Hypothalamus (tissue), 51 donors: ENCODE measurements around the gene PIP4K2A.
A peak's percentile ranks its signal among the peaks of the same experiment; 100 is the strongest.

Experiments used
- DNase-seq, 51 donors: peaks; one replicate each; lab custom pipeline; 2025; lab: John Stamatoyannopoulos, UW

Gene PIP4K2A

DNA sequence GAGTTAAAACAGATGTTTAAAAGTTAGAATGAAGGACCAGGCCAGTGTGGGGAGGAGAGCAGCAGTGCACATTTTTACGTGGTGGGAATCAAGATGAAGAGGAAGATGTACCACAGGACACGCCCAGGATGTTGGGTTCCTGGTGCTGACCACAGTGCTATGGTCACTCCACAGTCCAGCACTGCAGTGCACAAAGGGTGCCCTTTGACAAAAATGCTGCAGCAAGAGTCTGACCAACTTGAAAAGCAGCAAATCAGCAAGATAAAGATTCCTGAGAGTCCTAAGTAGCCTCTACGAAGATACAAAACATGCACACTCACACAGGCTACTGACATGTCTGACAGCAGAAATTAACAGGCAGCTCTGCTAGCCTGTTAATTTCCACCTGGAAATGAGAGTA, 107.1 kb downstream of the PIP4K2A start:
- DNase-seq, result no peak

DNA sequence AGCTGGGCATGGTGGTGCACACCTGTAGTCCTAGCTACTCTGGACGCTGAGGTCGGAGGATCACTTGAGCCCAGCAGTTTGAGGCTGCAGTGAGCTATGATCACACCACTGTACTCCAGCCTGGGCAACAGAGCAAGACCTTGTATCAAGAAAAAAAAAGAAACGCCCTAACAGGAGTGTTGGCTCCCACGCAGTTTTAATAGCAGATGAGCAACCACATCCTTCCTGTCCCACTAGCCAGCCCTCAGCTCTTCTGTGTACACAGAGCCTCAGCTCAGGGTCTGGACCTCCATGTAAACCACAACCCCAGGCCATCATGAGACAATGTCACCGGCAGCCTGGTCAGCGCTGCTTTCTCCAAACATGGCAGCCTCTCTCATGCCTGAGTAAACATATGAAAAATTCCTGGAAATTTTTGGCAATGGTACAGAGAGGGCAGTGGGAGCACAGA, 108.2 kb downstream of the PIP4K2A start:
- peak in 4 of 51 donors; percentile 10 to 35 (median 30) for DNase-seq

DNA sequence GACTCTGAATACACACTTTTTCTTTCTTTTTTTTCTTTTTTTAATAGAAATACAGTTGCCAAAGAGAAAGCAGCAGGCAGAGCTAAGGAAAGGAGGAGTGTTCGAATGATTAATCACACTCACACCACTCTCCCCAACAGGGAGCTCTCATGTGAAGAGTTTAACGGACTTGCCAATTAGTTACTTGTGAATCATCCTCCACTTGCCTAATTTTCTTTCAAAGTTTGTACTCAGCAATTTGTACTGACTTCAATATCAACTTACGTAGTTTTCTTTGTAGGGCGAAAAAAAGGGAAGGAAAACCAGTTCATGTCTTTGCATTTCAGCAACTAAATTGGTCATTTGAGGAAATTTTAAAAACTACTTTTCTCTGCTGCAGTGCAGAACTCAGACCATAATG, 109.2 kb downstream of the PIP4K2A start:
- DNase-seq, result peak in 1 of 51 donors; percentile 18

- DNase-seq, result no peak
These were observed 109.8 kb downstream of the PIP4K2A start for GRCh38 chr10:22604344-22605126.

DNA sequence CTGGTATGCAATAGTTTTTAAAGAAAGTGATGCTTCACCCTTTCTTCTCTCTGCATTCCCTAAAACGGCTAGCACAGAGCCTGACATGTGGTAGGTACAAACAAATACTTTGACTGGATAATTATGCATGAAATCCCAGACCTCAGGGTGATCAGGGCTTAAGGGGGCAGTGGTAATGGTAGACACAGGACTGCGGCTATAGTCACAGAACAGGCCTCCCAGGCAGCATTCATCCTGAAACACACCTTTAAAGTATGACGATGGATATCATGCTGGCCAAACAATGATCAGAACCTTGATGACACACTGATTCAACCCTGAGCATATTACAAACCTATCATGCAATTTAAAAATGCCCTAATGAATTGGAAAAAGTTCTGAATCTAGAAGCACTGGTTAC, 110.8 kb downstream of the PIP4K2A start:
- no peak for DNase-seq

- no peak for DNase-seq
These were observed 112.8 kb downstream of the PIP4K2A start for GRCh38 chr10:22601618-22602017.

GRCh38 chr10:22599636-22600228, 114.6 kb downstream of the PIP4K2A start:
- DNase-seq, result no peak

DNA sequence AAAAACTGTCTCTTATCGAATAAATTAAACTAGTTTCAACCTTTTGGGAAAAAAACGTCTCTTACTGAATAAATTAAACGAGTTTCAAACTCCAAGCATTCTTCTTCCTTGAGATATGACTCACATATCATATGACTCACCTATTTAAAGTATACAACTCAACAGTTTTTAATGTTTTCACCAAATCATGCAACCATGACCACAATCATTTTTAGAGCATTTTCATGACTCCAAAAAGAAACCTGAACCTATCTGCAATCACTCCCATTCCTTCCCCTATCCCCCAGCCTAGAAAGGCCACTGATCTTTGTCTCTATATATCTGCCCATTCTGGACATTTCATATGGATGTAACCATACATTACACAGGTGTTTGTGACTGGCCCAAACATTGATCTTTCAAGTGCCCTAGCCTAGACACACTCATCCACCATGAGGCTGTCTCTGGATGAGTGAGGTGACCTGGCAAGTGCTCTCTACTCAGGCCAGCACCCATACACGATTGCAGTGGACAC, 115.3 kb downstream of the PIP4K2A start:
- no peak for DNase-seq

- DNase-seq, result no peak
These were observed 115.9 kb downstream of the PIP4K2A start for GRCh38 chr10:22598478-22598877.

DNA sequence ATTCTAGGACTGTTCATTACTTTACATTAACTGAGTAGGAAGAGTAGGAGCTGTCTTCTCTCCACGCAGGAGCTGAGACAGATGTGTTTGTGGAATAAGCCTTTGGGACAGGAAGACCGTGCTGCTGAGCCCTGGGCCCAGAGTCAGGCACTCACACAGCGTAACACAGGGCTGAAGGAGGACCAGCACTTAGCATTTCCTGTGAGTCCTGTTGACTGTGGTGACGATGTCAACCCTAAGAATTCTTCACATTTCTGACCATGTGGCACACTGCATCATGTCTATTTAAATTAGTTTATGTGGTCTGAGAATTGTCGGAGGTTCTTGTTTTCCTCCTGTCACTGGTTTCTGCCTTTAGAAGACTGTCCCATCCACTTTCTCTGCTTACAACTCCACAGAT, 117.2 kb downstream of the PIP4K2A start:
- DNase-seq, result no peak

DNA sequence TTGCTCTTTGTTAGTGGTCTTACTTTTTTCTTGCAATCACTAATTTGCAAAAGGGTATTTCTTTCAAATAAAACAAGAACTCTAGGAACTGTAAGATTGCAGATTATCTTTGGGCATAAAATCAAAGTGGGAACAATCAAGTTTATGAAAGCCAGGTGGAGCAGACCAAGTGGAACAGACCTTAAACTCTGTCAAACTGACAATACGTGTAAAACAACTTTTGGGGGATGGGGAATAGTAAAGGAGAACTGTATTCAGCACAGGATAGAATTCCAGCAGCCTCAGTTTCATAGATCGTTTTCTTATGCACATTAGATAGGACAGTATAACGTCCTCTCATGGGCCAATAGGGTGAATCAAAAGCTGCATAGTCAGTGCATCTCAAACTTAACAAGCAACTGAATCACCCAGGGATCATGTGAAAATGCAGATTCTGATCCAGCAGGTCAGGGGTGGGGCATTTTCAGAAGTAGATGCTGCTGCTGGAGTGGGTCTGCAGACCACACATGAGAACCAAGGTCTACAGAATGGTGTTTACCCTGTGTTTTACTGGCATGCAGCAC, 120.7 kb downstream of the PIP4K2A start:
- no peak for DNase-seq

DNA sequence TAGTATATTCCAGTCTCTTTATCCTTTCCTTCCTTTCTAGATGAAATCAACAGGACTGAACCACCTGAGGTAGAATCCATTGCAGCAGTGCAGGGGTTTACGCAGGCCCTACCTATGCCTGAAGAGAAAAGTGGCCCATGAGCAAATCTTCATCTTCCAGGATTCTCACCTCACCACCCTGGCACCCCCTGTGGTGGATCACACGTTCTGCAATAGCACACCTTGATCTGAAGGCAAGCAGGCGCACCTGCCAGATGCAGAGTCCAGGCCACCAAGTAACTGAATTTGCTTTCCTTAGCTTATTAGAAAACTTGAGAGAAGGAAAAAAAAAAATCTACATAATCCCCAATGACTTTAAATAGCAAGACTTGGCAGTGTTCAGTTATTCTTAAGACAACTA, 121.4 kb downstream of the PIP4K2A start:
- no peak for DNase-seq

DNA sequence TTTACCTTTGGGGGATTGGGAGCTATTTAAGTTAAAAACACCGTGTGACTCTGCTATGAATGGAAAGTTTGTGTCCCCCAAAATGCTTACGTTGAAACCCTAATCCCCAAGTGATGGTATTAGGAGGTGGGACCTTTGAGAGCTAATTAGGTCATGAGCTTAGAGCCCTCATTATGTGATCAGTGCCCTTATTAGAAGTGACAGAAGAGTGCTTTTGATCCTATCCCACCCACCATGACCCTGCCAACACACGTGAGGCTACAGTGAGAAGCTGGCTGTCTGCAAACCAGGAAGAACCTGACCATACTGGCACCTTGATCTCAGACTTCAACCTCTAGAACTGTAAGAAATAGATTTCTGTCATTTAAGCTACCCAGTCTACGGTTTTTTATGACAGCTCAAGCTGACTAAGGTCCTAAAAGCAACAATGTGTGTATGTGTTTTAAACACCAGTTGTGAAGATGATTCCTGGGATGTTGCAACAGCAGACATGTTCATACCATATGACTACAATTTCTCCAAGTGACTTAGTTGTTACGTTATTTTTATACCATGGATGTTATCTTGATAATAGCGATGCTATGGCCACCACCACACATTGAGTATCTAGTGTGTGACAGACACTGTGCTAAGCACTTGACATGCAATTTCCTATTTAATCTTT, 124.4 kb downstream of the PIP4K2A start:
- DNase-seq, result no peak

- no peak for DNase-seq
These were observed 125.9 kb downstream of the PIP4K2A start for GRCh38 chr10:22588462-22588861.

DNA sequence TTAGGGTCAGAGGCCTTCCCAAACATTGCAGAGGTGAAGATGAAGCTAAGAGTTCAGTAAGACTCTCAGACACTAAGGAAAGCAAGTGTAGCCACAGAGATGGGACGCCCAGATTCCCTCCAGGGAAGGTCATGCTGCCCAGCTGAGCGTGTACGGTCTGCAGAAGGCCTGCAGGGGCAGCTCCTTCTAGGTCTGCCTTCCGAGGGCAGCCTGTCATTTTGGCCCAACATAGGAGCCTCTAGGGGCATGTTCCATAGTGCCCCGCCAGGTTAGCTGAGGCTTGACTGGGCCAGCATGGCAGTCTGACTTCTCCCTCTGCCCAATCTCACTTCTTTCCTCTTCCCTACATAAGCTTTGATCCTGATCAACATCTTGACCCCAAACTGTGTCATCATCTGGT, 130.7 kb downstream of the PIP4K2A start:
- DNase-seq, result no peak

DNA sequence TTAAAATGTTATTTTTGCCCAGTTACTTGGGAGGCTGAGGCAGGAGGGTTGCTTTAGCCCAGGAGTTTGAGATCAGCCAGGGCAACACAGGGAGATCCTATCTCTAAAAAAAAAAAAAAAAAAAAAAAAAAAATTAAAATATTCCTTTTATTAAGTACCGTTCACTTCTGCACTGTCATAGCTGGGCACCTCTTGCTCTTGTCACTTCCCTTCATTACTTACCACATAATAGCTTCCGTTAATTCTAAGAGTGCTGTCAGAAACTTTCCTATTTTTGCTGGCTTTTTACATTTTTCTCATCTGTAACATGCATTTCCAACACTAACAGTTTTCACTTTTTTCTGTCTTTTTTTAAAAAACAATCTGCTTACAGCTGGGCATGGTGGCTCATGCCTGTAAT, 132.9 kb downstream of the PIP4K2A start:
- DNase-seq, result no peak

DNA sequence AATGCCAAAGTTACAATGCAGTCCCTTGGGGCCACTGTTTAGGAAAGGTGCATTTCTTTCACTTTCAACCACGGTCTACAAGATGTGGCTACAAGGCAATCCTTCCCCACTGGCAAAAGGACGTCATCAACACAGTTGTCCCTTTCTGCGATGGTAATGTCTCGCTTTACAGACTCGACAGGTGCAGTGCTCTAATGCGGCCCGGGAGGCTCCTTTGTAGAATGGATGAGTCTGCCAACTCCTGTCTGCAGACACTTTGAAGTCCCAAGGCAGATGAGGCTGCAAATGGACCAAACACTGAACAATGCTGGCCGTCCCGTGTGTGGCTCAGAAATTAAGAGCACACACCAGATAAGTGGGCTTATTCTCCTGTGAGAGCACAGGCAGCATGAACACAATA, 133.7 kb downstream of the PIP4K2A start:
- no peak for DNase-seq

DNA sequence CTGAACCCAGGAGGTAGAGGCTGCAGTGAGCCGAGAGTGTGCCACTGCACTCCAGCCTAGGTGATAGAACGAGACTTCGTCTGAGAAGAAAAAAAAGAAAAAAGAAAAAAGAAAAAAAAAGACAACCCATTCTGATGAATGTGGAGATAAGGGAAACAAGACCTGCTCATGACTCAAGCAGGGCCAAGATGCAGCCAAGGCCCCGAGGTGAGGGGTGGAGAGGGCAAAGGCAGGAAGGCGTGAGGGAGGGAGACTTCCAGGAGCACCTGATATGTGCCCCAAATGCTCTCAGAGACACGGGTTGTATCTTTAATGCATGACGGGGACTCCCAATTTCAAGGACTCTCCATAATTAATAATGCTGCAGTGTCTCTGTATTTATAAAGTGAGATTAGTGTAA, 134.6 kb downstream of the PIP4K2A start:
- DNase-seq, result no peak

GRCh38 chr10:22573820-22574569, 140.4 kb downstream of the PIP4K2A start:
- DNase-seq, result no peak

- no peak for DNase-seq
These were observed 143.5 kb downstream of the PIP4K2A start for GRCh38 chr10:22570733-22571430.
